Stimulated activated CD8-positive, alpha-beta memory T cell treated with anti-CD3 and anti-CD28 coated beads, Interleukin-15, amount 100 ng/mL, for 1 hour (primary cell): ENCODE results near the gene EMX1.

ENCODE experiments used
- DNase-seq: peaks from one replicate; pipeline ENCODE4 v3.0.0-alpha.2; 2020; ENCODE audit warnings: low read depth

The EMX1 gene

GRCh38 chr2:72917138-72917876 is at the start of gene EMX1:
TSS of gene EMX1 (plus strand) at chr2:72917519. CDS start at chr2:72917853, 334 bp downstream.
- no peak for DNase-seq

DNA sequence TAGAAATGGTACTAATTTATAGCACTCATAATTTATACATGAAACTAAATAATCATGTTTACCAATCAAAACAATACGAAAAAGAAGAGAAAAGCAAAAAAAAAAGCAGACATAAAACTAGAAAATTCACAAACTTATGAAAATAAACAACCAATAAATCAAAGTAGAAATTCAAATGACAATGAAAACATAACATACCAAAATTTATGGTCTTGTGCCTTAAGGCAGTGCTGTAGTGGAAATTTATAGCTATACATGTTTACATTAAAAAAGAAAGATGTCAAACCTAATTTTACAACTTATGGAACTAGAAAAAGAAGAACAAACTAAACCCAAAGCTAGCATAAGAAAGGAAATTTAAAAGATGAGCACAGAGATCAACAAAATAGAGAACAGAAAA is 46.3 kb upstream of the EMX1 start:
- DNase-seq, result no peak

- no peak for DNase-seq
These were observed 45.4 kb upstream of the EMX1 start for GRCh38 chr2:72871880-72872279.

DNA sequence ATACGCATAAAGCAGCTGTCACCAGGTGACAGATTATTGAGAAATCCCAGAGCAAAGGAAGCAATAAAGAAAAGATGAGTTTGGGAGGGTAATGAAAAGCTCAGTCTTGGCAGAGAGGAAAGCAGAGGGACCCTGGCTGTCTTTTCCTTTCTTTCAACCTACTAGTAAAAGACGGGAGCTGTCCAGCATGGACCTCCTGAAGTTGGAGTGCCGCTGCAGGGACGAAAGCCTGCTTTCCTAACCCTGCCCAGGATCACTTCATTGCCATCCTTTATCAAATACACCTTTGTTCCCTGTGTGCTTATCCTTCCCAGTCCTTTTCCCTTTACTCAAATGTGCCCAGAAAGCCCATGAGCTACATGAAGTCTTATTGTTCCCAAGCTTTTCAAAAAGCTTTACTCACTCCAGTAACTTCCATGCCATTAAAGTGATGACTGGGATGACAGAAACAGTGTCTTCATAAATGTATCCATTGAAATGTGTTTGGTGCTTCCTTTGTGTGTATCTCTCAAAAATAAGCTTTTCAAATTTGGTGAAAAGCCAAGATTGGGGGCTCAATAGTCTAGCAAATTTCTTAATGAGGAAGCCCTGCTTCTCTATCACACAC is 33.9 kb upstream of the EMX1 start:
- no peak for DNase-seq

DNA sequence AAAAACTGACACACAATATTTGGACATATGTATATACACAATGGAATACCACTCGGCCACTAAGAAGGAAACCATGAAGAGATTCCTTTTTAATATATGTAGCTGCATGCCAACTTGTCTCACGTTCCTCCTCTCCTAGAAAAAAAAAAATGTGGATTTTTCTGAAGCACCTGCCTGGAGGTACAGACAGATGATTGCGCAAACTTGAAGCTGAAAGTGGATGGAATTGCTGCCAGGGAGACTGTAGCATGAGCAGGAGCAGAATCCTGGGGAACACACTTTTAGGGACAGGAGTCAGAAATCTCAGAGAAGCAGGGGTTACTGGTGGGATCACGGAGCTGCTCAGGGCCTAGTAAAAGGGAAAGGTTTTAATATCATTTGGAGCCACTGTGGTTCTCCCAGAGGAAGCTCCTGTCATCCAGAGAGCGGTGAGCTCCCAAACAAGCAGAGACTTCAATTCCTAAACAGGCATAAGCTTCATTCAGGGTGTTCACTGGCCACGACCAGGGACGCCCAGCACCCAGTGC is 30.8 kb upstream of the EMX1 start:
- no peak for DNase-seq

DNA sequence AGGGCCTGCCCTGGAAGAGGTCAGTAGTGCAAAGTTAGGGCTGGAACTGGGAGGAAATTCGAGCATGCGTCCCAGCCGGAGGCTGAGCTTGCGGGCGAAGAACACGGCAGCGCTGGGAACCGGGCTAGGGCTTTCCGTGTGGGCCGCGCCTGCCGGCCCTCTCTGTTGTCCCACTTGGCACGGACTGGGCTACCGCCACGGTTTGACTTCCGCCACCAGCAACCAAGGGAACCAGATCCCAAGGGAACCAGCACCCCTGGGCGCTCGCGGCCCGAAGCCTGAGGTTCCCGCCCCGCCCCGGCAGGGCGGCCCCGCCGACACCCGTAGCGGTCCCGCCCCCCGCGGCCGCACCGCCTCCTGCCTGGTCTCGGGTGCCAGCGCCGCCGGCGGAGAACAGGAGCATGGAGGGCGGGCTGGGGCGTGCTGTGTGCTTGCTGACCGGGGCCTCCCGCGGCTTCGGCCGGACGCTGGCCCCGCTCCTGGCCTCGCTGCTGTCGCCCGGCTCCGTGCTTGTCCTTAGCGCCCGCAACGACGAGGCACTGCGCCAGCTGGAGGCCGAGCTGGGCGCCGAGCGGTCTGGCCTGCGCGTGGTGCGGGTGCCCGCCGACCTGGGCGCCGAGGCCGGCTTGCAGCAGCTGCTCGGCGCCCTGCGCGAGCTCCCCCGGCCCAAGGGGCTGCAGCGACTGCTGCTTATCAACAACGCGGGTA is 30.1 kb upstream of the EMX1 start, which contains the start of gene SPR:
Gene SPR (plus strand): TSS at position 377 of the 708 bp plus-strand sequence. CDS start 25 bp downstream, at position 402.
- no peak for DNase-seq

GRCh38 chr2:72887740-72888437 is 29.4 kb upstream of the EMX1 start:
- DNase-seq, result peak; percentile 25

DNA sequence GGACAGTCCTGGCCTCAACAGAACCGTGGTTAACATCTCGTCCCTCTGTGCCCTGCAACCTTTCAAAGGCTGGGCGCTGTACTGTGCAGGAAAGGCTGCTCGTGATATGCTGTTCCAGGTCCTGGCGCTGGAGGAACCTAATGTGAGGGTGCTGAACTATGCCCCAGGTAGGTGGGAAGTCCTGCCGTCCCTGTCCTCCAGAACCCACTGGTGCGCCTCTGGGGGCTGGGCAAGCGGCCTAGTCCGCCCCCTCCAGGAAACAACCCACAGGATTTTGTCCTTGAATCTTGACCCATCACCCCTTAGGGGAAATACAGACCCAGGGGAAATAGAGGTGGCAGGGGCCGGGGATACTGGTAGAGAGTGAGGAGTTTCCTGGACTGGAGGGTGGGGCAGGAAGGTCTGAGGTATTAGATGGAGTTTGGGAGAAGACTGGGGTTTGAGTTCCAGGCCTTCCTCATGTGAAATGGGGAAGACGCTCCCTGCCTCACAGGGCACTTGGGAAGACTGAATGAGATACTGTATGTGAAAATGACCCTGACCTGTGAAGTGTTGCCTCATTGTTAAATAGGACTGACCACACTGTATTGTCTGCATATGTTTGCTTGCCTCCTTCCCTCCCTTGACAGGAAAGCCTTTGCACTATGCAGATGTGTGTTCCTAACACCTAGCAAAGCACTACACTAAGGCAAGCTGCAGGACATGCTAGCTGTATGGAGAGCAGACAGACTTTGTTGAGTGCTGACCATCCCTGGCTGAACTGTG is 28.7 kb upstream of the EMX1 start:
- DNase-seq, result no peak

GRCh38 chr2:72889991-72890390 is 27.3 kb upstream of the EMX1 start:
- no peak for DNase-seq

DNA sequence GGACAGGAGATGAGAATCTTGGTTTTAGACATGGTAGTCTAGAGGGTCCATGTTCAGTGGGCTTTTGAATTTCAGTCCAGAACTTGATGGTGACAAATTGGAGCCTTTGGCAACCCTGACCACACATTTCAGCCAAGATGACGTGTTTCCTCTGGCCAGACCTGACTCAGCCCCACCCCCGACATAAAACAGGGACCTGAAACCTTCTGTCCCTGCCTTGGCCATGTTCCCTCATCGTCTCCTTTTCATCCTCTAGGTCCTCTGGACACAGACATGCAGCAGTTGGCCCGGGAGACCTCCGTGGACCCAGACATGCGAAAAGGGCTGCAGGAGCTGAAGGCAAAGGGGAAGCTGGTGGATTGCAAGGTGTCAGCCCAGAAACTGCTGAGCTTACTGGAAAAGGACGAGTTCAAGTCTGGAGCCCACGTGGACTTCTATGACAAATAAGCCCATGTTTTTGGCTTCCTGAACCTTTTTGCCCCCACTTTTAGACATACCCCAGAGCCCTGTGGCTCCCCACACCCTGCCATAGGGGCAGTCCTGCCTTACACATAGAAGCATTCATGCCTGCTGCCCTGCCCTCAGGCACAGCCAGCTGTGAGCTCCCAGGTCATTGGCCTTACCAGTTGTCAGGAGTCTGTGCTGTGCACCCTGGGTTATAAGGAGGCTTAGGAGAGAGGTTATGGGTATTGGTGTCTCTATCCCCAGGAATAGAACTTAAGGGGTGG is 26.1 kb upstream of the EMX1 start:
- DNase-seq, result no peak

GRCh38 chr2:72892506-72893173 is 24.7 kb upstream of the EMX1 start:
- DNase-seq, result no peak

DNA sequence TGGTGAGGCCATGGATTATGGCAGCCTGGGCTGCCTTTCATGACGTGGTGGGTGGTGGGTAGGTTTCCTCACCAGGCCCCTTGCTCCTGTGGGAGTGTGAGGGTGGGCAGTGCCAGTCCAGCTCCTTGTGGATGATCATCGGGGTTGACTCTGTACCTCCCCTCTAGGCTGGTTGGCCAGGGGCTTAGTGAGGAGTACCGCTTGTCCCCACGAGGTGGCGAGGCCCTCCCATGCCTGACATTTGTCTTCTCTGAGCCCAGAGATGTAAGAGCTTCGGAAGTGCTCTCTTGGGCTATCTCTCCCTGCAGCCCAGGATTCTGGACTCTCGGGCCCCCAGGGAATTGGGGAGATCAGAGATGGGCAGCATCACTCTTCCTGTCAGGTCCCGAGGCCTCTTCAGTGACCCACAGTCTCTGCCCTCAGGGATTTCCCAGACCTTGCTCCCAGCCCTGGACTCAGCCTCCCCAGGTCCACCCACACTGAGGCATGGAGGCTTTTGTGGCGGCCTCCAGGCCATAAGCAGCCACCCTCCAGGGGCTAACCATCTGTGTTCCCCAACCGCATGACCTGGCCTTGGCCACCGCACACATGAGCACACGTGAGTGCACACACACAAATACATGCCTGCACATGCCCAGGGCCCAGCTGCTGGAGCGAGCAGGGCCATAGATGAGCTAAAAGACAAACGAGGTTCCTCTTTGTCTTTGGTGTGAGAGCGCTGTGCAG is 23.6 kb upstream of the EMX1 start:
- no peak for DNase-seq

GRCh38 chr2:72894514-72894913 is 22.8 kb upstream of the EMX1 start:
- DNase-seq, result no peak

DNA sequence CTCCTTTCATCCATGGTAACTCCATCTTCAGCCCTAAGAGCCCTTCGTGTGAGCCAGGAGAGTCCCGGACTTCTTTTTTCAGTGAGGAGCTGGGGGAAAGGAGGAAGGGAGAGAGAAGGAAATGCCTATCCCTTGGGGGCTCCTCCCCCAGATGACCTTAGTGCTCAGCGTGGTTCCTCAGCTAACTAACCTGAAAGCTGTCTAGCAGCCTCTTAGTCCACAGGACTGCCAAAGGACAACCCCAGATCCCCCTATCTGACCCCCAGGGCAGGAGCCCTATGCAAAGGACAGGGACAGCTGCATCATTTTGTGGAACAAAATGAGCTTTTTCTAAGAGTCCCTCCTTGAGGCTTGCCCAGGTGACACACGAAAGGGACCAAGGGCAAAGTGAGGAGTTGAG is 22.2 kb upstream of the EMX1 start:
- no peak for DNase-seq

GRCh38 chr2:72895759-72896281 is 21.5 kb upstream of the EMX1 start:
- DNase-seq, result no peak

- no peak for DNase-seq
These were observed 20.9 kb upstream of the EMX1 start for GRCh38 chr2:72896446-72896845.

DNA sequence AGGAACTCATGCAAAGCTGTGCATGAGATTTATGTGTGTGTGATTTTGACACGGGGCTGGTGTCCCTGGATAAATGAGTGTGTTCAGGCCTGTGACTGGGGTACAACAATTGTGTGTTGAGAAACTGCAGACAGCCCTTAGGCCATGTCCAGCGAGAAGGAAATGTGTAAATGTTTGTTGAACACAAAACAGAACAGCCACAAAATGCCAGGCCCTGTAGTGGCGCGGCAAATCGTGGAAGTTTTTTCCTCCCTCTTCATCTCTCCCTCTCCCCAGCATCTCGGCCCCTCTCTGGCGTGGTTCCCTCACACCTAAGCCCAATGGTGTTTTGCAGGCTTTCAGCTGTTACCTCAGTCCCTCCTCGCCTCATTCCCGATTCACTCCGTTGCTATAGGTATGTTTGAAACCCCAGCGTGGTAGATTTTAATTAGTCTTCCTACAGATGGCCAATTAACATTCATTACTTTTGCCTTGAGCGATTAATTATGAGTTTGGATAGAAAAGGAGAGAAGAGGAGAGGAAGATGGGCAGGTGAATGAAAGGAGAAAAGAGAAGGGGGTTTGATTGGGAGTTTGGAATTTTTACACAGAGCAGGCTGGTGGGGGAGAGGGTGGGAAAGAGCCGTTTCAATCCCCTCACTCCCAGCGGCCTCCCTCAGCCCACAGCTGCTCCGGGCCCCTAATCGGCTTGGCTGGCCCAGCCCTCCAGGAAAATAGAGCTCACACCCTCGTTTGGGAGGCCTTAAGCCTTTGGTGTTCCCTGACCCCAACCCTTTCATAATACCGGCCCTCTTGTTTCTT is 19.3 kb upstream of the EMX1 start:
- DNase-seq, result no peak

GRCh38 chr2:72898585-72898906 is 18.8 kb upstream of the EMX1 start:
- no peak for DNase-seq
